DND-41 (cell line): ENCODE data around the gene PRKCZ.

Experiments used
- ATAC-seq: fragments of 200-7000 bp; cut with Tn5 transposase; 3 replicates; pipeline ENCODE4 v1.9.1; 2021; ENCODE audit warnings: low read depth; ENCODE audit not compliant: insufficient read depth
- DNase-seq: peaks from one replicate; pipeline ENCODE4 v3.0.0-alpha.2; 2020
- H2AFZ ChIP-seq: 2 replicates; pipeline ENCODE4 v1.6.0; 2012; ENCODE audit warnings: low read depth, low read length
- H3K27ac ChIP-seq: 2 replicates; pipeline ENCODE4 v1.5.1; 2012; ENCODE audit warnings: low read length, inconsistent platforms
- H3K27me3 ChIP-seq: fragments of 200-600 bp; sonication (generic); 2 replicates; pipeline ENCODE4 v1.6.0; 2012; ENCODE audit warnings: low read length, mild to moderate bottlenecking, inconsistent platforms; ENCODE audit not compliant: insufficient read depth, poor library complexity
- H3K36me3 ChIP-seq: 2 replicates; pipeline ENCODE4 v1.5.1; 2012; ENCODE audit warnings: low read length, inconsistent platforms; ENCODE audit not compliant: insufficient read depth
- H3K4me1 ChIP-seq: 2 replicates; pipeline ENCODE4 v1.5.1; 2012; ENCODE audit warnings: mild to moderate bottlenecking, low read length; ENCODE audit not compliant: insufficient read depth
- H3K4me2 ChIP-seq: 2 replicates; pipeline ENCODE4 v1.6.0; 2012; ENCODE audit warnings: mild to moderate bottlenecking, moderate library complexity, low read length, inconsistent platforms; ENCODE audit not compliant: insufficient read depth
- H3K4me3 ChIP-seq, 2 experiments: fragments of 200-600 bp in 1 of 2; shearing (Covaris generic) in 1 of 2; 2 replicates each; pipeline ENCODE4 v1.5.1; 2012 to 2016; ENCODE audit warnings: inconsistent platforms in 2 of 2, low read length in 2 of 2, mild to moderate bottlenecking in 2 of 2, low read depth in 1 of 2, moderate library complexity in 1 of 2
- H3K79me2 ChIP-seq: 2 replicates; pipeline ENCODE4 v1.6.0; 2012; ENCODE audit warnings: low read length, inconsistent platforms; ENCODE audit not compliant: insufficient read depth
- H3K9ac ChIP-seq: 2 replicates; pipeline ENCODE4 v1.6.0; 2012; ENCODE audit warnings: low read depth, mild to moderate bottlenecking, inconsistent platforms, low read length, moderate library complexity
- H3K9me3 ChIP-seq: 2 replicates; pipeline ENCODE4 v1.5.1; 2012; ENCODE audit warnings: low read length, moderate library complexity, mild to moderate bottlenecking, inconsistent platforms; ENCODE audit not compliant: insufficient read depth, severe bottlenecking
- H4K20me1 ChIP-seq: 2 replicates; pipeline ENCODE4 v1.6.0; 2012; ENCODE audit warnings: low read length; ENCODE audit not compliant: insufficient read depth
- EZH2 ChIP-seq: IDR thresholded peaks from 3 replicates; pipeline ENCODE4 v1.6.1; 2012; ENCODE audit warnings: borderline replicate concordance, low read depth, mild to moderate bottlenecking, moderate library complexity, low read length, inconsistent platforms; ENCODE audit not compliant: severe bottlenecking
- TF ChIP-seq, protein P1 (sequence below): IDR thresholded peaks from 2 replicates; pipeline ENCODE4 v1.5.1; 2012; ENCODE audit warnings: borderline replicate concordance, low read length, moderate library complexity, mild to moderate bottlenecking; ENCODE audit not compliant: poor library complexity, severe bottlenecking; ENCODE audit errors: extremely low read depth

The PRKCZ gene

DNA sequence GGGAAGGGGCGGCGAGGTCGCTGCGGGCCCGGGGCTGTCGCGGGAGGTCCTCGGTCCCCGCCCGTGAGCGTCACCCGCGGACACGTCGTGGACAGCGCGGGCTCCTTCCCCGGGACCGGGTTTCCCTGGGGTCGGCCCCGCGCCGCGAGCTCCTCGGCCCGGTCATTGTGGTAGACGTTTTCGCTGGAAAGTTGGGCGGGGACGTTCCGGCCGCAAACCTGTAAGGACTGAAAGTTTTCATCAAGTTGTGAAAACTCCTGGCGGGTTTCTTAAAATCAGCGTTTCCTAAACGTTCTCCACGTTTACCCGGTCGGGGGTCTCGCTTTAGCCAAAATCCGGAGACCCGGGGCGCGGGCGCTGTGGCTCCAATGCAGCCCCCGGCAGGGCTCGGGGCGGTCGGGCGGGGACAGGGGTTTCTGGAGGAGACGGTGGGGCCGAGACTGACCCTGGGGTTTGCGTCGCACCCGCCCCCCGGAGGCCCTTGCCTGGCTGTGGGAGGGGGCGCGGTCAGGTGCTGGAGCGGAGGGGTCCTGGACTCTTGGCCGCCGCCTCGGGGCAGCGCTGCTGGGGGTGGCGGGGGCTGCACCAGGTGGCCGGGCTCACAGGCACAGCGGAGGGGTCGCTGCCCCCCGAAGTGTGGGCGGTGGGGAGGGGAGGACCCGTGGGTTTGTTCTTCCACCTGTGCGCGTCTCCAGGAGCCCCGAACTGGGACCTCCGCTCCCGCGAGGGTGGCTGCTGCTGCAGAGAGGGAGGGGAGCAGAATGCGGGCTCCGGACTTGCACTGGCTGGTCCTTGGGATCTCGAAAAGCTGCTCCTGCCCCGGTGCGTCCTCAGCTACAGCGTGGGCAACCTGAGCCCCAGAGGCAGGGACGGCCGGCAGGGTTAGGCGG is 827 bp downstream of the PRKCZ start:
- Histone ChIP-seq H3K27me3 (no peaks in the 10 kb centered on the region), H3K36me3 (no peaks in the 10 kb centered on the region), H3K4me1 (no peaks in the 10 kb centered on the region), H4K20me1 (no peaks in the 10 kb centered on the region; the same call in 1 of the 2 replicates), H3K79me2 (no peaks in the 10 kb centered on the region), H3K9me3 (no peaks in the 10 kb centered on the region), H3K4me3 (no peak overlapping the region), H3K27ac (no peak overlapping the region), H2AFZ (no peak overlapping the region), H3K4me2 (no peak overlapping the region), H3K9ac (no peak overlapping the region)
- DNase-seq: no peak
- no peak for TF ChIP-seq EZH2
- TF ChIP-seq, protein P1, sequence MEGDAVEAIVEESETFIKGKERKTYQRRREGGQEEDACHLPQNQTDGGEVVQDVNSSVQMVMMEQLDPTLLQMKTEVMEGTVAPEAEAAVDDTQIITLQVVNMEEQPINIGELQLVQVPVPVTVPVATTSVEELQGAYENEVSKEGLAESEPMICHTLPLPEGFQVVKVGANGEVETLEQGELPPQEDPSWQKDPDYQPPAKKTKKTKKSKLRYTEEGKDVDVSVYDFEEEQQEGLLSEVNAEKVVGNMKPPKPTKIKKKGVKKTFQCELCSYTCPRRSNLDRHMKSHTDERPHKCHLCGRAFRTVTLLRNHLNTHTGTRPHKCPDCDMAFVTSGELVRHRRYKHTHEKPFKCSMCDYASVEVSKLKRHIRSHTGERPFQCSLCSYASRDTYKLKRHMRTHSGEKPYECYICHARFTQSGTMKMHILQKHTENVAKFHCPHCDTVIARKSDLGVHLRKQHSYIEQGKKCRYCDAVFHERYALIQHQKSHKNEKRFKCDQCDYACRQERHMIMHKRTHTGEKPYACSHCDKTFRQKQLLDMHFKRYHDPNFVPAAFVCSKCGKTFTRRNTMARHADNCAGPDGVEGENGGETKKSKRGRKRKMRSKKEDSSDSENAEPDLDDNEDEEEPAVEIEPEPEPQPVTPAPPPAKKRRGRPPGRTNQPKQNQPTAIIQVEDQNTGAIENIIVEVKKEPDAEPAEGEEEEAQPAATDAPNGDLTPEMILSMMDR: no peak
- no peak for ATAC-seq

DNA sequence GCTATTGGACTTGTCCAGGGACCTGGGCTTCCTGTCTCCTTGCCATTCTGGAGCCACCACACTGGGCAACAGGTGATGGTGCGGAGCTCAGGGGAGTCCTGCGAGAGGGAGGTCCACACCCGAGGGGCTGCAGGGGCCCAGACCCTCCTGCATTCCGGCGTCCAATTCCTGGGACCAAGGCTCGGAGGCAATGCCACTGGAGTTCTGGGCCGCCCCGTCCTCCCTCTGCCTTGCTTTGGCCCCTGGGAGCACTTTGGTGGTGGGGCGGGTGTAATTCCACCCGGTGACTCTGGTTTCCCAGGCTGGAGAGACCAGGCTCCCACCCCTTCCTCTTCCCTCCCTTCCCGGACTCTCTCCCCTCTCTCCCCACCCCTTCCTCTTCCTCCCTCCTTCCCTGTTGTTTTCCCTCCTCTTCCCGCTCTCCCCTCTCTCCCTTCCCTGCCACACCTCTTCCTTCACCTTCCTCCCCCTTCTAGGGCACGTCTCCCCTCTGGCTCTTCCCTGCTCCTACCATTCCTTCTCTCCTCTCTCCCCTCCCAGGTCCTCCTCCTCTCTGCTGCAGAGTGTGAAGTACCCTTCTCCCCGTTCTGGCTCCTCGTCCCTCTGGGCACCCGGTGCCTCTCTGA is 2.0 kb downstream of the PRKCZ start:
- DNase-seq: no peak
- Histone ChIP-seq H4K20me1 (no peaks in the 10 kb centered on the region; the same call in 1 of the 2 replicates), H3K4me2 (no peak overlapping the region), H3K4me1 (no peaks in the 10 kb centered on the region), H3K27ac (no peak overlapping the region), H3K79me2 (no peaks in the 10 kb centered on the region), H3K9ac (no peak overlapping the region), H3K27me3 (no peaks in the 10 kb centered on the region), H3K36me3 (no peaks in the 10 kb centered on the region), H3K4me3 (no peak overlapping the region), H2AFZ (no peak overlapping the region), H3K9me3 (no peaks in the 10 kb centered on the region)
- no peak for TF ChIP-seq EZH2
- TF ChIP-seq, protein P1: no peak
- ATAC-seq: no peak

DNA sequence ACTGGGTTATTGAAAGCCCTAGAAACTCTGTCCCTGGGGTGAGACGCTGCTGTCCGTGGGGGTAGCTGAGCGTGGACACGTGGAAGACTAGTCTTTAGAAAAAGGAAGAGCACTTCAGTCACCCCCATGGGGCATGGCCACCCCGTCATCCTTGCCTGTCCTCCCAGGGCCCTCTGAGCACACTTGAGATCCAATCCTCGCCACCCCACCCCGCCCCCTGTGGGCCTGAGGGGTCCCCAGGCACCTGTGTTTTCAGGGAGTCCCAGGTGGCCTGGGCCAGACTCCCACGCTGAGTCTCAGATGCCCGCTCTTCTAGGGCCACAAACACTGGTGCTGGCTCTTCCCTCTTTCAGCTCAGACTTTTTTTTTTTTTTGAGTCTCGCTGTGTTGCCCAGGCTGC is 2.5 kb downstream of the PRKCZ start:
- Histone ChIP-seq H2AFZ (no peak overlapping the region), H3K27ac (no peak overlapping the region), H3K4me1 (no peaks in the 10 kb centered on the region), H3K9ac (no peak overlapping the region), H4K20me1 (no peaks in the 10 kb centered on the region; the same call in 1 of the 2 replicates), H3K36me3 (no peaks in the 10 kb centered on the region), H3K4me3 (no peak overlapping the region), H3K4me2 (no peak overlapping the region), H3K27me3 (no peaks in the 10 kb centered on the region), H3K9me3 (no peaks in the 10 kb centered on the region), H3K79me2 (no peaks in the 10 kb centered on the region)
- ATAC-seq (no peak), DNase-seq (no peak)
- TF ChIP-seq EZH2: no peak
- TF ChIP-seq, protein P1: no peak
